Keratinocyte (primary cell): ENCODE data around the gene RUSC1.

Experiments
- CTCF ChIP-seq, 3 experiments: IDR thresholded peaks in 1 of 3; conservative IDR thresholded peaks in 1 of 3; optimal IDR thresholded peaks in 1 of 3; 2 replicates in 2 of 3; 3 replicates in 1 of 3; pipeline versions ENCODE3 to v1.5.1; 2011; ENCODE audit warnings: low read length in 3 of 3, mild to moderate bottlenecking in 3 of 3, moderate library complexity in 2 of 3, control low read depth in 1 of 3, inconsistent platforms in 1 of 3; ENCODE audit not compliant: insufficient read depth in 2 of 3; ENCODE audit errors: extremely low read depth in 1 of 3
- EZH2 ChIP-seq: IDR thresholded peaks from one replicate; pipeline ENCODE4 v1.6.1; 2012; ENCODE audit warnings: inconsistent platforms, mild to moderate bottlenecking, low read length, moderate library complexity

- TF ChIP-seq EZH2 (no peak), CTCF (optimal IDR thresholded peaks at IDR 0.05 in 1 of 3, IDR thresholded peaks at IDR 0.05 in 1 of 3, conservative IDR thresholded peaks at IDR 0.05 in 1 of 3; ENCODE audit: extremely low read depth in 1 of 3, insufficient read depth in 2 of 3, low read length in 3 of 3) (no peak)
Observed at GRCh38 chr1:155320252-155320651, 442 bp upstream of the RUSC1 start.
